HepG2 (cell line): ENCODE results near the gene DCAF6. TPM values are rescaled to one million over a fixed set of nuclear protein-coding genes. Genes with fewer than 3 reads are reported as not detected.

Experiments
- AFF4 ChIP-seq: sonication (generic); formaldehyde crosslinking; IDR thresholded peaks from 2 replicates; pipeline ENCODE4 v1.4.0; 2020; ENCODE audit warnings: missing genetic modification reagents
- GTF2F1 ChIP-seq: fragments of 150-350 bp; IDR thresholded peaks from 2 replicates; pipeline ENCODE4 v1.6.1; 2014; ENCODE audit warnings: low read length
- POGK ChIP-seq: sonication (generic); formaldehyde crosslinking; conservative IDR thresholded peaks from 2 replicates; pipeline ENCODE4 v1.8.0; 2022; ENCODE audit warnings: mild to moderate bottlenecking, moderate library complexity, missing genetic modification reagents
- RFXANK ChIP-seq: IDR thresholded peaks from 2 replicates; pipeline ENCODE4 v1.6.1; 2016
- SRSF1 ChIP-seq: fragments of 200-400 bp; formaldehyde crosslinking; optimal IDR thresholded peaks from 2 replicates; pipeline ENCODE3; 2017; ENCODE audit warnings: mild to moderate bottlenecking, low read depth, low read length, moderate library complexity
- TP53 ChIP-seq: sonication (generic); formaldehyde crosslinking; conservative IDR thresholded peaks from 2 replicates; pipeline ENCODE4 v1.4.0; 2020; ENCODE audit warnings: missing genetic modification reagents
- ZKSCAN1 ChIP-seq: fragments of 150-350 bp; IDR thresholded peaks from 2 replicates; pipeline ENCODE4 v1.6.1; 2014; ENCODE audit warnings: low read length
- ZMYM2 ChIP-seq: sonication (generic); formaldehyde crosslinking; IDR thresholded peaks from 2 replicates; pipeline ENCODE4 v1.8.0; 2022; ENCODE audit warnings: mild to moderate bottlenecking, missing genetic modification reagents
- ZNF333 ChIP-seq: sonication (generic); formaldehyde crosslinking; IDR thresholded peaks from 2 replicates; pipeline ENCODE4 v1.4.0; 2020; ENCODE audit warnings: mild to moderate bottlenecking, missing genetic modification reagents, borderline replicate concordance
- ZNF441 ChIP-seq: sonication (generic); formaldehyde crosslinking; IDR thresholded peaks from 2 replicates; pipeline ENCODE4 v1.7.0; 2021; ENCODE audit warnings: missing genetic modification reagents, borderline replicate concordance
- ZNF501 ChIP-seq: sonication (generic); formaldehyde crosslinking; IDR thresholded peaks from 2 replicates; pipeline ENCODE4 v1.5.1; 2020; ENCODE audit warnings: mild to moderate bottlenecking, moderate library complexity, missing genetic modification reagents
- ZNF550 ChIP-seq: sonication (generic); formaldehyde crosslinking; IDR thresholded peaks from 2 replicates; pipeline ENCODE4 v1.4.0; 2020; ENCODE audit warnings: mild to moderate bottlenecking, missing genetic modification reagents, borderline replicate concordance
- ZNF597 ChIP-seq: sonication (generic); formaldehyde crosslinking; IDR thresholded peaks from 2 replicates; pipeline ENCODE4 v1.5.0; 2020; ENCODE audit warnings: missing genetic modification reagents
- ZNF605 ChIP-seq: sonication (generic); formaldehyde crosslinking; IDR thresholded peaks from 2 replicates; pipeline ENCODE4 v1.8.0; 2022; ENCODE audit warnings: mild to moderate bottlenecking, missing genetic modification reagents
- ZNF660 ChIP-seq: sonication (generic); formaldehyde crosslinking; IDR thresholded peaks from 2 replicates; pipeline ENCODE4 v1.5.1; 2020; ENCODE audit warnings: mild to moderate bottlenecking, low read depth, missing genetic modification reagents, borderline replicate concordance
- ZNF687 ChIP-seq: sonication (generic); formaldehyde crosslinking; IDR thresholded peaks from 2 replicates; pipeline ENCODE4 v1.5.1; 2020; ENCODE audit warnings: mild to moderate bottlenecking, missing genetic modification reagents, moderate library complexity
- ZNF782 ChIP-seq: sonication (generic); formaldehyde crosslinking; IDR thresholded peaks from 2 replicates; pipeline ENCODE4 v1.4.0; 2020; ENCODE audit warnings: missing genetic modification reagents, mild to moderate bottlenecking, borderline replicate concordance
- polyA plus RNA-seq, 8 experiments: library from polyadenylated mRNA; depleted of rRNA in 3 of 8; stranded (reverse) in 7 of 8; unstranded in 1 of 8; fragments of >200 nt; fragmentation: Illumina TruSeq in 4 of 8; extraction: Trizol in 4 of 8; gene quantifications; 2 replicates each; pipeline versions ENCODE4 v1.2.1 to v1.2.3, GENCODE V29; 2011 to 2016; ENCODE audit warnings: low read depth in 4 of 8, missing spikeins in 1 of 8, mixed read lengths in 1 of 8; ENCODE audit not compliant: insufficient read depth in 1 of 8
- total RNA-seq, 5 experiments: library from RNA; depleted of rRNA; stranded (reverse); fragments of >200 nt; fragmentation: Illumina TruSeq; extraction: Trizol; gene quantifications; 2 replicates each; pipeline ENCODE4 v1.2.3, GENCODE V29; 2016; ENCODE audit warnings: low read depth in 1 of 5

The DCAF6 gene
- total and polyA plus RNA-seq, 2 of the 13 experiments (the other 11 are each of a cell fraction or from before 2014, with no cell fraction given): 24.7 to 33.7 TPM

- TF ChIP-seq ZNF687 (CRISPR knock-in tag) (peak; percentile 55), ZKSCAN1 (no peak), SRSF1 (no peak), RFXANK (CRISPR knock-in tag) (no peak), ZNF597 (no peak), ZNF501 (CRISPR knock-in tag) (no peak), AFF4 (CRISPR knock-in tag) (no peak), POGK (no peak), GTF2F1 (no peak), ZNF441 (CRISPR knock-in tag) (peak; percentile 45; the same call in 1 of the 2 replicates), ZNF605 (CRISPR knock-in tag) (no peak), ZNF333 (CRISPR knock-in tag) (no peak), ZNF782 (no peak), ZMYM2 (CRISPR knock-in tag) (peak; percentile 90), ZNF660 (CRISPR knock-in tag) (no peak), ZNF550 (no peak), TP53 (CRISPR knock-in tag) (no peak)
Observed at GRCh38 chr1:167916766-167917511, 19.5 kb upstream of the DCAF6 start (continued).
